Pancreas (tissue), 10 donors: ENCODE results near the gene SKIC2. TPM values are rescaled to one million over a fixed set of nuclear protein-coding genes. Genes with fewer than 3 reads are reported as not detected.
A peak's percentile ranks its signal among the peaks of the same experiment; 100 is the strongest.

ENCODE experiments used
- ATAC-seq, 4 donors: fragments of 200-7000 bp; cut with Tn5 transposase; one replicate each; pipeline versions ENCODE4 v1.8.0 to v1.9.1; 2020; ENCODE audit warnings: mild to moderate bottlenecking in 4 of 4, moderate library complexity in 4 of 4
- DNase-seq, 6 donors: peaks; one replicate each; pipeline ENCODE4 v3.0.0-alpha.2; 2020
- FAIRE-seq: peaks from 2 replicates; lab custom pipeline; 2012; peaks lifted over from hg19 to GRCh38; lab: Jason Lieb, UNC
- H3K27ac ChIP-seq, 4 donors: fragments of 200-600 bp; sonication (generic); 1 replicate in 3 of 4; 2 replicates in 1 of 4; pipeline versions ENCODE4 v1.5.0 to v1.8.0; 2020
- H3K27me3 ChIP-seq, 4 donors: fragments of 200-600 bp; one replicate each; pipeline ENCODE4 v1.8.0; 2021
- H3K36me3 ChIP-seq, 3 donors: fragments of 200-600 bp; sonication (generic) in 1 of 3; one replicate each; pipeline versions ENCODE4 v1.5.0 to v1.8.0; 2020 to 2021
- H3K4me1 ChIP-seq, 3 donors: fragments of 200-600 bp; one replicate each; pipeline ENCODE4 v1.8.0; 2021
- H3K4me3 ChIP-seq, 4 donors: fragments of 200-600 bp; sonication (generic) in 2 of 4; one replicate each; pipeline versions ENCODE4 v1.5.0 to v1.8.0; 2020 to 2021
- H3K9me3 ChIP-seq, 4 donors: fragments of 200-600 bp; one replicate each; pipeline ENCODE4 v1.8.0; 2021
- WGBS, 2 donors: extraction: QIAGEN DNeasy Blood & Tissue Kit; methylation state at CpG; one replicate each; pipeline ENCODE4 v1.1.7; 2013; 5-methylcytosine and 5-hydroxymethylcytosine counted together
- intact Hi-C, 3 donors: fragments of 100-400 bp; cut with DNase I; formaldehyde crosslinking; loops; one replicate each; pipeline versions ENCODE4 v1.11.1 to v1.14.2; 2022
- polyA plus RNA-seq, 2 donors: library from polyadenylated mRNA; stranded (reverse); fragments of 200-250 nt; gene quantifications; one replicate each; pipeline ENCODE4 v1.2.3, GENCODE V29; 2013
- total RNA-seq, 6 donors: library from RNA; stranded (reverse); fragmentation: NEBNext Ultra II Directional in 4 of 6; extraction: Animal tissue kit (Norgen Biotek cat#: 25700) in 4 of 6; gene quantifications; one replicate each; pipeline versions ENCODE4 v1.2.1 to v1.2.4, GENCODE V29; 2021 to 2023
- TF ChIP-seq, protein P1 (sequence below), 4 donors: fragments of 200-600 bp; sonication (generic) in 3 of 4; IDR thresholded peaks; one replicate each; pipeline versions ENCODE4 v1.5.0 to v1.8.0; 2021; ENCODE audit warnings: antibody characterized with exemption in 4 of 4
- donor health status: healthy with polysubstance abuse.
- donor health status: DM: no; HTN: no; CAD: no; lungs with moderate emphysema.
- donor health status: DM: no; HTN: no; CAD: no.
- donor health status: control.
- donor health status: control.
- donor health status: Bipolar disorder and iron deficiency.
- donor health status: DM: yes; HTN: yes; CAD: no.
- donor health status: DM: no; HTN: no; CAD: no.
- donor health status: DM: no; HTN: no; CAD: no.
- donor health status: DM: yes; HTN: yes; CAD: no.

Gene SKIC2
- total and polyA plus RNA-seq, 8 donors, result 21.4 to 163 (median 30.3) TPM

DNA sequence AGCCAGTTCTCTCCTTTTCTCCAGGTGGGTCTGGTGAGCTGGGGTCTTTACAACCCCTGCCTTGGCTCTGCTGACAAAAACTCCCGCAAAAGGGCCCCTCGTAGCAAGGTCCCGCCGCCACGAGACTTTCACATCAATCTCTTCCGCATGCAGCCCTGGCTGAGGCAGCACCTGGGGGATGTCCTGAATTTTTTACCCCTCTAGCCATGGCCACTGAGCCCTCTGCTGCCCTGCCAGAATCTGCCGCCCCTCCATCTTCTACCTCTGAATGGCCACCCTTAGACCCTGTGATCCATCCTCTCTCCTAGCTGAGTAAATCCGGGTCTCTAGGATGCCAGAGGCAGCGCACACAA, 13.8 kb upstream of the SKIC2 start:
- TF ChIP-seq, protein P1, sequence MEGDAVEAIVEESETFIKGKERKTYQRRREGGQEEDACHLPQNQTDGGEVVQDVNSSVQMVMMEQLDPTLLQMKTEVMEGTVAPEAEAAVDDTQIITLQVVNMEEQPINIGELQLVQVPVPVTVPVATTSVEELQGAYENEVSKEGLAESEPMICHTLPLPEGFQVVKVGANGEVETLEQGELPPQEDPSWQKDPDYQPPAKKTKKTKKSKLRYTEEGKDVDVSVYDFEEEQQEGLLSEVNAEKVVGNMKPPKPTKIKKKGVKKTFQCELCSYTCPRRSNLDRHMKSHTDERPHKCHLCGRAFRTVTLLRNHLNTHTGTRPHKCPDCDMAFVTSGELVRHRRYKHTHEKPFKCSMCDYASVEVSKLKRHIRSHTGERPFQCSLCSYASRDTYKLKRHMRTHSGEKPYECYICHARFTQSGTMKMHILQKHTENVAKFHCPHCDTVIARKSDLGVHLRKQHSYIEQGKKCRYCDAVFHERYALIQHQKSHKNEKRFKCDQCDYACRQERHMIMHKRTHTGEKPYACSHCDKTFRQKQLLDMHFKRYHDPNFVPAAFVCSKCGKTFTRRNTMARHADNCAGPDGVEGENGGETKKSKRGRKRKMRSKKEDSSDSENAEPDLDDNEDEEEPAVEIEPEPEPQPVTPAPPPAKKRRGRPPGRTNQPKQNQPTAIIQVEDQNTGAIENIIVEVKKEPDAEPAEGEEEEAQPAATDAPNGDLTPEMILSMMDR (IDR thresholded peaks at IDR 0.05), result no peak
- Histone ChIP-seq H3K4me1 (peaks cover 0 to 9% (median 0%) of the 10 kb centered on the region in 3 donors), H3K27ac (peak overlapping the region; percentile 51 to 85 (median 70)), H3K9me3 (no peaks in the 10 kb centered on the region), H3K4me3 (peak overlapping the region in 1 of 4 donors; percentile 7), H3K36me3 (no peaks in the 10 kb centered on the region), H3K27me3 (no peaks in the 10 kb centered on the region)
- intact Hi-C loops, result no loop called here
- DNase-seq (no peak), ATAC-seq (peak in 1 of 4 donors; percentile 4), FAIRE-seq (no peak)
- WGBS, 2 donors, result 62 to 65% methylated on average over 9 of the region's 9 CpGs

DNA sequence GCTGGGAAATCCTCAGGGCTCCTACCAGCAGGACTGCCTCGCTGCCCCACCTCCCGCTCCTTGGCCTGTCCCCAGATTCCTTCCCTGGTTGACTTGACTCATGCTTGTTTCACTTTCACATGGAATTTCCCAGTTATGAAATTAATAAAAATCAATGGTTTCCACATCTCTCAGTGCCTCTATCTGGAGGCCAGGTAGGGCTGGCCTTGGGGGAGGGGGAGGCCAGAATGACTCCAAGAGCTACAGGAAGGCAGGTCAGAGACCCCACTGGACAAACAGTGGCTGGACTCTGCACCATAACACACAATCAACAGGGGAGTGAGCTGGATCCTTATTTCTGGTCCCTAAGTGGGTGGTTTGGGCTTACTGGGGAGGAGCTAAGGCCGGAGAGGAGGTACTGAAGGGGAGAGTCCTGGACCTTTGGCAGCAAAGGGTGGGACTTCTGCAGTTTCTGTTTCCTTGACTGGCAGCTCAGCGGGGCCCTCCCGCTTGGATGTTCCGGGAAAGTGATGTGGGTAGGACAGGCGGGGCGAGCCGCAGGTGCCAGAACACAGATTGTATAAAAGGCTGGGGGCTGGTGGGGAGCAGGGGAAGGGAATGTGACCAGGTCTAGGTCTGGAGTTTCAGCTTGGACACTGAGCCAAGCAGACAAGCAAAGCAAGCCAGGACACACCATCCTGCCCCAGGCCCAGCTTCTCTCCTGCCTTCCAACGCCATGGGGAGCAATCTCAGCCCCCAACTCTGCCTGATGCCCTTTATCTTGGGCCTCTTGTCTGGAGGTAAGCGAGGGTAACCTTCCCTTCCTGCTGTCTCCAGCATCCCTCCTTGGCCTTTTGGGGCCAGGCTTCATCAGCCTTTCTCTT, 13.2 kb upstream of the SKIC2 start, which contains the start of gene CFB:
Gene CFB, plus strand, starts transcription at position 589 of the 863 bp plus-strand sequence. Its CDS starts 127 bp downstream, at position 716.
- TF ChIP-seq, protein P1 (IDR thresholded peaks at IDR 0.05), result no peak
- peak; percentile 79 to 91 (median 86) for ATAC-seq
- no peaks in the 10 kb centered on the region for H3K9me3 ChIP-seq
- peak within 1 kb of the TSS in 2 of 4 donors; percentile 2 to 42 for H3K4me3 ChIP-seq
- peaks cover 0 to 9% (median 0%) of the 10 kb centered on the region in 3 donors for H3K4me1 ChIP-seq
- DNase-seq, result peak; percentile 69 to 87 (median 77)
- H3K27ac ChIP-seq, result peak within 1 kb of the TSS; percentile 51 to 85 (median 70)
- no peaks in the 10 kb centered on the region for H3K36me3 ChIP-seq
- intact Hi-C loops, result no loop called here
- H3K27me3 ChIP-seq, result no peaks in the 10 kb centered on the region
- WGBS, 2 donors, result 37 to 39% methylated on average over 11 of the region's 11 CpGs
- FAIRE-seq, result no peak

DNA sequence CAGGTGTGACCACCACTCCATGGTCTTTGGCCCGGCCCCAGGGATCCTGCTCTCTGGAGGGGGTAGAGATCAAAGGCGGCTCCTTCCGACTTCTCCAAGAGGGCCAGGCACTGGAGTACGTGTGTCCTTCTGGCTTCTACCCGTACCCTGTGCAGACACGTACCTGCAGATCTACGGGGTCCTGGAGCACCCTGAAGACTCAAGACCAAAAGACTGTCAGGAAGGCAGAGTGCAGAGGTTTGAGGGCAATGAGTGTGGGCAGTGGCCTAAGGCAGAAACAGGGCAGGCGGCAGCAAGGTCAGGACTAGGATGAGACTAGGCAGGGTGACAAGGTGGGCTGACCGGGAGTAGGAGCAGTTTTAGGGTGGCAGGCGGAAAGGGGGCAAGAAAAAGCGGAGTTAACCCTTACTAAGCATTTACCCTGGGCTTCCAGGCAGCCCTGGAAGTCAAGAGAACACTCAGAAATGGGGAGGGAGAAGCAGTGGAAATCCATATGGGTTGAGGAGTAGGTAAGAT, 12.5 kb upstream of the SKIC2 start:
- H3K9me3 ChIP-seq, result no peaks in the 10 kb centered on the region
- TF ChIP-seq, protein P1 (IDR thresholded peaks at IDR 0.05), result no peak
- intact Hi-C loops, result no loop called here
- H3K27me3 ChIP-seq, result no peaks in the 10 kb centered on the region
- DNase-seq (no peak), FAIRE-seq (no peak), ATAC-seq (peak in 2 of 4 donors; percentile 1 to 7)
- H3K4me1 ChIP-seq, result peaks cover 0 to 9% (median 0%) of the 10 kb centered on the region in 3 donors
- peak overlapping the region in 2 of 4 donors; percentile 2 to 42 for H3K4me3 ChIP-seq
- no peaks in the 10 kb centered on the region for H3K36me3 ChIP-seq
- peak overlapping the region; percentile 51 to 85 (median 70) for H3K27ac ChIP-seq
- 58 to 62% methylated on average over 11 of the region's 11 CpGs for WGBS, 2 donors

DNA sequence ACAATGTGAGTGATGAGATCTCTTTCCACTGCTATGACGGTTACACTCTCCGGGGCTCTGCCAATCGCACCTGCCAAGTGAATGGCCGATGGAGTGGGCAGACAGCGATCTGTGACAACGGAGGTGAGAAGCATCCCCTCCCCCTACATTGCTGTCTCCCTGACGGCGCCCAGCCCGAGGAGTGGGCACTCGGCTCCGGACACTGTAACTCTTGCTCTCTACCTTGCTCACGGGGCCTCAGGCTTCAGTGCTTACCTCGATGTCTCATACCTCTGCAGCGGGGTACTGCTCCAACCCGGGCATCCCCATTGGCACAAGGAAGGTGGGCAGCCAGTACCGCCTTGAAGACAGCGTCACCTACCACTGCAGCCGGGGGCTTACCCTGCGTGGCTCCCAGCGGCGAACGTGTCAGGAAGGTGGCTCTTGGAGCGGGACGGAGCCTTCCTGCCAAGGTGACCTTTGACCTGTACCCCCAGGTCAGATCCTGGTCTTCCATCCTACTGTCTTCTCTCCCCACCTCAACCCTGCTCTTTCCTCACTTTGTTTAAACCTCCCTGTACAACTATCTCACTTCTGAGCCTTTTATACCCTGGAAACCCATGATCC, 11.8 kb upstream of the SKIC2 start:
- Histone ChIP-seq H3K27ac (peak overlapping the region in 2 of 4 donors; percentile 85), H3K36me3 (no peaks in the 10 kb centered on the region), H3K4me3 (peak overlapping the region in 1 of 4 donors; percentile 42), H3K9me3 (no peaks in the 10 kb centered on the region), H3K4me1 (peaks cover 0 to 9% (median 0%) of the 10 kb centered on the region in 3 donors), H3K27me3 (no peaks in the 10 kb centered on the region)
- ATAC-seq, result no peak
- TF ChIP-seq, protein P1 (IDR thresholded peaks at IDR 0.05), result no peak
- DNase-seq, result no peak
- intact Hi-C loops, result no loop called here
- FAIRE-seq, result no peak
- 68 to 81% methylated on average over 21 to 24 of the region's 24 CpGs for WGBS, 2 donors
